Measurements from ENCODE around the gene DDX41. TPM values are rescaled to one million over a fixed set of nuclear protein-coding genes. Genes with fewer than 3 reads are reported as not detected.

Gene DDX41
- polyA plus RNA-seq, 3 donors, result 44.9 to 178 (median 70.3) TPM

- no peak for DNase-seq
- Histone ChIP-seq H3K27me3 (ENCODE audit: control insufficient read depth in 2 of 2, insufficient read depth in 2 of 2, low read length in 2 of 2) (no peaks in the 10 kb centered on the region), H3K4me2 (replicated peaks; ENCODE audit: extremely low read depth, low read length, poor library complexity, severe bottlenecking) (no peak overlapping the region), H4K20me1 (ENCODE audit: insufficient read depth, low read length) (peaks cover 70% of the 10 kb centered on the region), H3K4me3 (replicated peaks in 1 of 3; ENCODE audit: low read depth in 2 of 3, low read length in 3 of 3) (no peak overlapping the region), H2AFZ (ENCODE audit: insufficient read depth, low read depth, low read length, poor library complexity, severe bottlenecking) (no peak overlapping the region), H3K79me2 (ENCODE audit: insufficient read depth, low read length) (no peaks in the 10 kb centered on the region), H3K4me1 (ENCODE audit: control insufficient read depth in 1 of 2, insufficient read depth in 2 of 2, low read length in 2 of 2) (no peaks in the 10 kb centered on the region), H3K9ac (ENCODE audit: insufficient read depth, low read length, poor library complexity, severe bottlenecking) (no peak overlapping the region), H3K36me3 (replicated peaks in 1 of 2; ENCODE audit: control insufficient read depth in 1 of 2, insufficient read depth in 2 of 2, low read length in 2 of 2) (peaks cover 88 to 97% of the 10 kb centered on the region in 2 donors), H3K27ac (ENCODE audit: low read depth in 1 of 2, low read length in 2 of 2) (no peak overlapping the region), H3K9me3 (replicated peaks in 1 of 2; ENCODE audit: control insufficient read depth in 1 of 2, insufficient read depth in 1 of 2, low read length in 2 of 2) (no peaks in the 10 kb centered on the region)
- Mint-ChIP-seq H3K27ac (peak overlapping the region in 4 of 7 donors; percentile 12 to 41 (median 36)), H3K27me3 (ENCODE audit: low read depth in 3 of 3) (peaks cover 0 to 3% (median 0%) of the 10 kb centered on the region in 3 donors), H3K36me3 (peaks cover 50 to 62% of the 10 kb centered on the region in 2 donors), H3K9me3 (no peaks in the 10 kb centered on the region), H3K4me3 (no peak overlapping the region), H3K4me1 (peaks cover 3% of the 10 kb centered on the region)
- 96% methylated on average over 13 of the region's 27 CpGs for WGBS (ENCODE audit: insufficient coverage)
- no peak for TF ChIP-seq CTCF (IDR thresholded peaks at IDR 0.05)
- intact Hi-C loops (cut with micrococcal nuclease), result no loop called here
Measured at GRCh38 chr5:177531209-177531940, 14.6 kb upstream of the DDX41 start.

GRCh38 chr5:177530638-177531037, 13.9 kb upstream of the DDX41 start:
- Histone ChIP-seq H3K4me3 (replicated peaks in 1 of 3; ENCODE audit: low read depth in 2 of 3, low read length in 3 of 3) (no peak overlapping the region), H3K4me2 (replicated peaks; ENCODE audit: extremely low read depth, low read length, poor library complexity, severe bottlenecking) (no peak overlapping the region), H3K27me3 (ENCODE audit: control insufficient read depth in 2 of 2, insufficient read depth in 2 of 2, low read length in 2 of 2) (no peaks in the 10 kb centered on the region), H3K27ac (ENCODE audit: low read depth in 1 of 2, low read length in 2 of 2) (no peak overlapping the region), H4K20me1 (ENCODE audit: insufficient read depth, low read length) (peaks cover 71% of the 10 kb centered on the region), H3K9me3 (replicated peaks in 1 of 2; ENCODE audit: control insufficient read depth in 1 of 2, insufficient read depth in 1 of 2, low read length in 2 of 2) (no peaks in the 10 kb centered on the region), H3K79me2 (ENCODE audit: insufficient read depth, low read length) (no peaks in the 10 kb centered on the region), H2AFZ (ENCODE audit: insufficient read depth, low read depth, low read length, poor library complexity, severe bottlenecking) (no peak overlapping the region), H3K36me3 (replicated peaks in 1 of 2; ENCODE audit: control insufficient read depth in 1 of 2, insufficient read depth in 2 of 2, low read length in 2 of 2) (peaks cover 89 to 97% of the 10 kb centered on the region in 2 donors), H3K9ac (ENCODE audit: insufficient read depth, low read length, poor library complexity, severe bottlenecking) (no peak overlapping the region), H3K4me1 (ENCODE audit: control insufficient read depth in 1 of 2, insufficient read depth in 2 of 2, low read length in 2 of 2) (no peaks in the 10 kb centered on the region)
- Mint-ChIP-seq H3K27ac (peak overlapping the region in 2 of 7 donors; percentile 12 to 34), H3K9me3 (no peaks in the 10 kb centered on the region), H3K4me1 (peaks cover 3% of the 10 kb centered on the region), H3K36me3 (peaks cover 47 to 56% of the 10 kb centered on the region in 2 donors), H3K27me3 (ENCODE audit: low read depth in 3 of 3) (peaks cover 0 to 3% (median 0%) of the 10 kb centered on the region in 3 donors), H3K4me3 (no peak overlapping the region)
- WGBS (ENCODE audit: insufficient coverage), result 98% methylated on average over 3 of the region's 3 CpGs
- DNase-seq, result no peak
- intact Hi-C loops (cut with micrococcal nuclease), result no loop called here
- no peak for TF ChIP-seq CTCF (IDR thresholded peaks at IDR 0.05)

Measured in CD14-positive monocyte (primary cell).